GM12865 (cell line): ENCODE measurements around the gene SPAG17.

ENCODE experiments used
- DNase-seq: peaks from one replicate; pipeline ENCODE4 v3.0.0; 2010; ENCODE audit warnings: low read depth
- H3K4me3 ChIP-seq: 2 replicates; pipeline ENCODE4 v1.5.1; 2011; ENCODE audit warnings: mild to moderate bottlenecking, low read depth, low read length, control low read depth
- CTCF ChIP-seq: IDR thresholded peaks from 2 replicates; pipeline ENCODE4 v1.5.1; 2011; ENCODE audit warnings: low read length, control low read depth, low read depth, inconsistent platforms; ENCODE audit not compliant: insufficient read depth; ENCODE audit errors: missing control alignments

The SPAG17 gene

GRCh38 chr1:118155106-118155505 lies 29.9 kb downstream of the SPAG17 start:
- no peak for DNase-seq
- no peak overlapping the region for H3K4me3 ChIP-seq
- TF ChIP-seq CTCF, result no peak

- peak; percentile 47 for TF ChIP-seq CTCF
- peak; percentile 46 for DNase-seq
- no peak overlapping the region for H3K4me3 ChIP-seq
Observed at GRCh38 chr1:118154220-118154619, 30.8 kb downstream of the SPAG17 start.

- no peak overlapping the region for H3K4me3 ChIP-seq
- TF ChIP-seq CTCF, result peak; percentile 74
- peak; percentile 71 for DNase-seq
Observed at GRCh38 chr1:118151312-118151937, 33.6 kb downstream of the SPAG17 start.

- no peak for TF ChIP-seq CTCF
- H3K4me3 ChIP-seq, result no peak overlapping the region
Observed at GRCh38 chr1:118149799-118150198, 35.2 kb downstream of the SPAG17 start.

GRCh38 chr1:118148034-118148433 lies 37.0 kb downstream of the SPAG17 start:
- no peak for TF ChIP-seq CTCF
- H3K4me3 ChIP-seq, result no peak overlapping the region
- DNase-seq, result no peak

More at GRCh38 chr1:118149799-118150198, 35.2 kb downstream of the SPAG17 start:
- no peak for DNase-seq

GRCh38 chr1:118147522-118147921 lies 37.5 kb downstream of the SPAG17 start:
- TF ChIP-seq CTCF, result no peak
- no peak overlapping the region for H3K4me3 ChIP-seq
- DNase-seq, result no peak

- no peak for DNase-seq
- no peak for TF ChIP-seq CTCF
- no peak overlapping the region for H3K4me3 ChIP-seq
Observed at GRCh38 chr1:118145721-118146120, 39.3 kb downstream of the SPAG17 start.
